HG03095 (cell line): ENCODE data around the gene NKIRAS2.

Experiments
- ATAC-seq: cut with Tn5 transposase; IDR thresholded peaks from one replicate; pipeline ENCODE4 v1.9.1; 2021; ENCODE audit warnings: moderate library complexity; ENCODE audit not compliant: unreplicated experiment

NKIRAS2 gene

DNA sequence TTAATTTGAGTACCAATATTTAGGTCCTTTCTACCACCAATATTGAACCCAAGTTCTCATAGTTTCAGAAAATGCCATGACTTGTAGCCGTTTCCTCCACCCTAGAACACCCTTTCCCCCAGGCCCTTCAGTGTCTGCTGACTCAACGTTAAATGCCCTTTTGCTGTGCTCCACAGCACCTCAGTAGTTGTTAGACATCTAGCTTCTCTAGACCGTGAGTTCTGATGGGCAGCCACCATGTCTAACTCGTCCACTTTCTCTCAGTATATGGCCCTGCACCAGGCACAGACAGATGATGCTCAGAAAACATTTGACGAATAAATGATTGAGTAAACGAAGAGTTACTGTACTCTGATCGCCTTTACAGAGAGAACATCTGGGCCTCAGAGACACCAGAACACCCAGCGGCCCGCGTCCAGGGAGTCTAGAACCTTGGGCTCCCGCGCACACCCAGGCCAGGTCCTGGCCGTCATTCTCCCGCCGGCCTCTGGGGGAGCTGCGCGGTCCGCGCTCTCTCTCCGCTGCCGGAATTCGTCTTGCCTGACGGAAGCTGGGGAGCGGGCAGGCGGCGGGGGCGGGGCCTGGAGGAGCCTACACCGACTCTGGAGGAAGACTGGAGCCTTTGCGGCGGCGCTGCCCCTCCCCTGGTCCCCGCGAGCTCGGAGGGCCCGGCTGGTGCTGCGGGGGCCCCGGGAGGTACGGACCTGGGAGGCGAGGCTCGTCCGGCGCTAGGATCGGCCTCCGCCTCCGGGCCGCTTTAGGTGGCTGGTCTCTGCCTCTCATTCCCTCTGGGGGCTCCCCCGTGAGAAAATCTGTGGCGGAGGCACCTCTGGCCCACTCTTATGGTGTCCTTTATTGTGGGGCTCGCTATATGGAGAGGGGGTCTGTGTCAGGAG is at the start of gene NKIRAS2:
Gene NKIRAS2 (plus strand): TSS at position 582 of the 896 bp plus-strand sequence. CDS start 1,488 bp downstream, outside the sequence.
- peak; percentile 49 for ATAC-seq

DNA sequence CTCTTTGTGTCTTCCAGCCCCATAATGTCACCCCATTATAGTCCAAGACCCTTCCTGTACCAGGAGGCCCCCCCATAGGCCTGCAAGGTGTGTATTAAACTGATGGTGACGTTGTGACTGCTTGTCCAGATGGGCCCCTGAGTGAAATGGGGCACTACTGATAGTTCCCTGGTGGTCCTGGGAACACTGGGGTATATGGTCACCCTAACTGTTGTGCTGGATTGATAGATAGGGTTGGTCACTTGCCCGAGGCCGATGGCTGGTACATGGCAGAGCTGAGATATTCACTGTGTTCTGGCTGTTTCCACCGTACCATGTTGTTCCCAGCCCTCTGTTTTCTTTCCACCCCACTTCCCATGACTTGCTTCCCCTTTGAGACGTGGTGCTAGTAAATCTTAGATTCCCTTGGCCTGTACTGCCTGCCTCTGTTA is 49.0 kb upstream of the NKIRAS2 start:
- ATAC-seq = no peak

GRCh38 chr17:41971721-41972523 is 48.0 kb upstream of the NKIRAS2 start:
- ATAC-seq = no peak

DNA sequence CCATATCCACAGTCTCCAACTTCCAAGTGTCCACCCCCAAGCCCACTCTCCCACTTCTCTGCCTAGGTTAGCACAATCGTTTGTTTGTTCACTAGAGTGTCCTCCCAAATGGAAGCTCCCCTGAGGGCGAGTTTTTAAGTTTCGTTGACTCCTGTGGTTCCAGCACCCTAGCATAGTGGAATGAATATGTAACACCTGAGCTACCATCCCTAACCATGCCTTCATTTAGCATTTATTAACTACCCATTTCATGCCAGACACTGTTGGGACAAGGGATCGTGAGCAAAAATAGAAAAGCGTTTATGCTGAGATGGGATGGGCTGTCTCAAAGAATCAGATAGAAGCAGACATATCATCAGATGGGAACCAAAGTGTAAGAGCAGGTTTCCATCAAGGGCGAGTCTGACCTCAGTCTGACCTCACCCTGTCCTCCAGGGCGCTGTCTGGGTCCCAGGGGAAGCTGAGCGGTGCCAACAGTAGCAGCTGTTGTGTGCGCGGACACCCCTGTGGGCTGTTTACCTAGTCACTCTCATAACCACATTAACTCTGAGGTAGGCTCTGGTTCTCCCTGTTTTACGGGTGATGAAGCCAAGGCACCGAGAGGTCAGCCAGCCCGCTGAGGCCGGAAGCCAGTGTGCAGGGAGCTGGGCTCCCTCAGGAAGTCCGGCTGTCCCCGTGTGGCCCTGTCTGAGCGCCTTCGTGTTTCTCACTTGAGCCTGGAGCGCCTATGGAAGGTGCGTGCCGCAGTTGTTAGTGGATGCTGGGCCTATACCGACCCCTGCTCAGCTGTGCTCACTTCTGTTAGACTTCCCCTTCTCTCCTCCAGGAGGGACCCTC is 47.1 kb upstream of the NKIRAS2 start:
- ATAC-seq = no peak

DNA sequence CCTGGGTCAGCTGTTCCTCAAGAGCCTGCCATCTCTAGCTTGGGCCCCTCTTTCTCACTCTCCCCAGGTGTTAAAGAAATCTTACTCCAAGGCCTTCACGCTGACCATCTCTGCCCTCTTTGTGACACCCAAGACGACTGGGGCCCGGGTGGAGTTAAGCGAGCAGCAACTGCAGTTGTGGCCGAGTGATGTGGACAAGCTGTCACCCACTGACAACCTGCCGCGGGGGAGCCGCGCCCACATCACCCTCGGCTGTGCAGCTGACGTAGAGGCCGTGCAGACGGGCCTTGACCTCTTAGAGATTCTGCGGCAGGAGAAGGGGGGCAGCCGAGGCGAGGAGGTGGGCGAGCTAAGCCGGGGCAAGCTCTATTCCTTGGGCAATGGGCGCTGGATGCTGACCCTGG is 46.5 kb upstream of the NKIRAS2 start:
- no peak for ATAC-seq

- ATAC-seq = no peak
These were observed 45.9 kb upstream of the NKIRAS2 start for GRCh38 chr17:41974031-41974430.

DNA sequence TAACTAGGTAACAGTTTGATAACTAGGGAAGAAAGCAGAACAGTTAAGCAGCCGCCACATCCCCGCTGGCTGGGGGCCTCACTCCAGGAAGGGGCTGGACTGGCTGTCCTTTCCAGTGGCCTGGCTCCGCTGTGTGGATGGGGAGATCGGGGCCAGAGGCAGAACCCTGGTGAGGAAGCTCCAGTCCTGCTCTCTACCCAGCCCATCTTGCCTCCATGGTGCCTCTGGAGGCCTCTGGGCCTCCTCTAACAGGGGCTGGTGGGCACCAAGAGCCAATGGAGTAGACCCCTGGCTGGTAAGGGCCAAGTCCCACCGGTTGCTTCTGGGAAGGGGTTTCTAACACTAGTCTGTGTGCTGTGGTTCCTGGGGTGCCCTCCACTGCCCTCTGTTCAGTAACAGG is 45.2 kb upstream of the NKIRAS2 start:
- no peak for ATAC-seq

DNA sequence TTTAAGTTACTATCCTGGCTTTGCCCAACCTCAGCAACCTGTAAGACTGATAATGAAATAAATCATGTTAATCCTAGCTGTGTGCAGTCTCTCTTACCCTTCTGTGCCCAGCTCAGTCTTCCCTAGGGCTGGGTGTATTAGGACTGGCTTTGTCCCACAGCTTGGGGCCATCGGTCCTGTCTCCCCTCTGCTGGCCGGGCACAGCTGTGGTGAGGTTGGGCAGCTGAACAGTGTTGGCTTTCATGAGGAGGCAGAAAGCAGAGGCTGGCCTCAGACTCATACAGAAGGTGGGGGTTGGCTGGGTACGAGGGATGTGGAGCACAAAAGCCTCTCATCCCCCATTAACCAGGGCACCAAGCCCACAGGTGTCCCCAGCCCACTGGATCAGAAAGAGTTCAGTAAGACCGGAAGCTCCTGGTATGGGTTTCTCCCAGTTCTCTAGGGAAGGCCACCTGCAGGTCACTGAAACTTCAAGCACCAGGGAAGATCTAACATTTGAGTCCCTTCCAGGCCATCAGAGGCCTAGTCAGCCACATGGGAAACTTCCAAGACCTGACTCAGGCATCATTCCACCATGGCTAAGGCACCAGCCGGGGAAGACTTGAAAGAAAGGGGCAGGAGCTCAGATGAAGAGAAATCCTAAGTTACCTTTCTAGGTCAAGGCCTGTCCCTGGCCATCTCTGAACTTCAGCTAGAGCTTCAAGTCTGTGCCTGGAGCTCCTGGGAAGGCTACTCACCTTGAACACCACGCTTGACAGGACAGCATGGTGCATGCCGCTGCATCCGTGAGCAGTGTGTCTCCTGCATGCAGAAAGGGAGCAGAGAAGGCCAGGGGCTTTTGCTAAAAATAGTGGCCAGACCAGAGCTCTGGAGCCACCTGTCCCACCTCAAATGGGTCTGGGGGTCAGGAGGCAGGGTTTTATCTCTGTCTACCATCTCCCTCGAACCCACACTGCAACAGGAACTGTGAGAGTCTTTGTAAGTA is 44.5 kb upstream of the NKIRAS2 start:
- no peak for ATAC-seq

- ATAC-seq = no peak
These were observed 43.6 kb upstream of the NKIRAS2 start for GRCh38 chr17:41976142-41976768.

DNA sequence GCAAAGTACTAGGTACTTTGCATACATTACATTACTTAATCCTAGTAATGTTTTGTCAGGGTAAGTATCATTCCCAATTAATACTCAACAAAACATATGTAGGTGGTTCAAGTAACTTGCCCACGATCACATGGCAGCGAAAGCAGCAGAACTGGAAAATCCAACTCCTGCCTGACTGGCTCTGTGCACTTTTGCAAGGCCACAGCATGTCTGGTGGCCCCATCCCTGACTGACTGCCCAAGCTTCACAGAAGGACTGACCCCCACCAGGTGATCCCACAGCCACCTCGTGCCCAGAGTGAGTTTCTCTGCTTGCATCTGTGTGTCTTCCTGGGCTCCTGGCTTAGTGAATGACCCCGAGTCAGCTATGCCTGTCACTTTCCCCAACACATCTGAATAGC is 41.9 kb upstream of the NKIRAS2 start:
- no peak for ATAC-seq

- no peak for ATAC-seq
These were observed 37.7 kb upstream of the NKIRAS2 start for GRCh38 chr17:41982026-41982760.

DNA sequence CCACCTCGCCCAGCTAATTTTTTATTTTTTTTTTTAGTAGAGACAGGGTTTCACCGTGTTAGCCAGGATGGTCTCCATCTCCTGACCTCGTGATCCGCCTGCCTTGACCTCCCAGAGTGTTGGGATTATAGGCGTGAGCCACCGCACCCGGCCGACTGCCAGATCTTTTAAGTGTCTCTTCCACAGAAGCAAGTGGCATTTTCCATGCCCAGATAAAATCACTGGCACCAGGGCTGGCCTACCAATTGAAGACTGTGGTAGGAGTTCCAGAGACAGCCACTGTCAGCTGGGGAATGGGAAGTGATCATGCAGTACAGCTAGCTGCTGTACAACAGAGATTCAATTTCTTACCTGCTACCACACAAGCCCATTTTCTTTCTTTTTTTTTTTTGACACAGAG is 35.4 kb upstream of the NKIRAS2 start:
- no peak for ATAC-seq

- ATAC-seq = no peak
These were observed 34.0 kb upstream of the NKIRAS2 start for GRCh38 chr17:41985919-41986318.

GRCh38 chr17:41986634-41987033 is 33.3 kb upstream of the NKIRAS2 start:
- ATAC-seq = no peak

- ATAC-seq = no peak
These were observed 32.2 kb upstream of the NKIRAS2 start for GRCh38 chr17:41987642-41988041.

DNA sequence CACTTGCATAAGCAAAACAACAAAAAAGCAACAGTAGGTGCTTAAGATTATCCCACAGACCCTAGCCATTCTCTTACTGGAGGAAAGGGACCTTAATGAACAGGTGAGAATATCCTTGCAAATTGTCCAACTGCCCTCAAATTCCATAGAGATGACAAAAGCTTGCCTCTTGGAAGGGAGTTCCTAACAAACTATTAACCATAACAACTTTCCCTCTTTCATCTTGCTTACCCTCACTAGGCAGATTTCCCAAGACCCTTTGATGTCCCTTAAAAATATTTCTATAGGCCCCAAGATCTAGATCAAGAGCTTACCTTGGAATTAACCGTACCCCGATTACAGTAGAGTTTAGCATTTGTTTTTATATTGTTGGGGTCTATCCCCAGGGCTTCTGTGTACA is 31.5 kb upstream of the NKIRAS2 start:
- no peak for ATAC-seq

- ATAC-seq = no peak
These were observed 30.0 kb upstream of the NKIRAS2 start for GRCh38 chr17:41989702-41990419.

DNA sequence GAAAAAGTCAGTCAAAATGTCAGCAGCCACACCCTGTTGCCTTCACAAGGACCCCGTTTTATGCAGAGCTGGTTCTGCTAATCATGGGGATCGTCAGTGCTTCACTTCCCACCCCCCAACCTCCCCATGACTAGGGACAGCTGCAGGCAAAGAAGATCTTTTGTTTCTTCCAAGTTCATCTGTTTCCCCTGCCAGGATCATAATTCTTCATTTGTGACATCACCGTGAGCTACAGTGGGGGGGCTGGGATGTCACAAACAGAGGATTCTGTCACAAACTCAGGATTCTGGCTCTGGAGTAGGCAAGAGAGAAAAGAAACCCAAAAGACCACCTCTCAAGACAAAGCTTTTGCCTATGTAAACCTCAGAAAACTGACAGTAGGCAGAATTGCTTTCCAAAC is 27.3 kb upstream of the NKIRAS2 start:
- ATAC-seq = no peak
